Progenitor cell of endocrine pancreas (in vitro differentiated cells): ENCODE results near the gene ZBTB34. TPM values are rescaled to one million over a fixed set of nuclear protein-coding genes. Genes with fewer than 3 reads are reported as not detected.

Experiments
- DNase-seq: peaks from one replicate; pipeline ENCODE4 v3.0.0; 2021; ENCODE audit warnings: low spot score; ENCODE audit not compliant: unreplicated experiment
- H3K27ac Mint-ChIP-seq: 2 replicates; pipeline ENCODE4 v1.8.0; 2021; ENCODE audit warnings: mild to moderate bottlenecking, moderate library complexity, mixed read lengths
- H3K27me3 Mint-ChIP-seq: 2 replicates; pipeline ENCODE4 v1.8.0; 2021; ENCODE audit warnings: mixed read lengths
- H3K36me3 Mint-ChIP-seq: 2 replicates; pipeline ENCODE4 v1.8.0; 2022; ENCODE audit warnings: mixed read lengths; ENCODE audit not compliant: insufficient read depth
- H3K4me1 Mint-ChIP-seq: 2 replicates; pipeline ENCODE4 v1.8.0; 2021; ENCODE audit warnings: low read depth, mixed read lengths
- H3K4me3 Mint-ChIP-seq: 2 replicates; pipeline ENCODE4 v1.8.0; 2021; ENCODE audit warnings: low read depth, mild to moderate bottlenecking, moderate library complexity, mixed read lengths
- H3K9me3 Mint-ChIP-seq: 2 replicates; pipeline ENCODE4 v1.8.0; 2021; ENCODE audit warnings: low read depth, mixed read lengths
- total RNA-seq: library from RNA; stranded (reverse); gene quantifications from 2 replicates; pipeline ENCODE4 v1.2.1, GENCODE V29; 2021
- TF ChIP-seq, protein P1 (sequence below): fragments of 200-600 bp; sonication (generic); IDR thresholded peaks from one replicate; pipeline ENCODE4 v1.5.0; 2021; ENCODE audit warnings: antibody characterized with exemption, mild to moderate bottlenecking; ENCODE audit not compliant: unreplicated experiment

Gene ZBTB34
- total RNA-seq, 1 donor from 2014 or later = 21.5 TPM

GRCh38 chr9:126852086-126852688, 8.3 kb upstream of the ZBTB34 start:
- no peaks in the 10 kb centered on the region for H3K4me1 Mint-ChIP-seq
- H3K9me3 Mint-ChIP-seq = no peaks in the 10 kb centered on the region
- H3K4me3 Mint-ChIP-seq = no peak overlapping the region
- DNase-seq = no peak
- H3K36me3 Mint-ChIP-seq = no peaks in the 10 kb centered on the region
- H3K27ac Mint-ChIP-seq = no peak overlapping the region
- TF ChIP-seq, protein P1, sequence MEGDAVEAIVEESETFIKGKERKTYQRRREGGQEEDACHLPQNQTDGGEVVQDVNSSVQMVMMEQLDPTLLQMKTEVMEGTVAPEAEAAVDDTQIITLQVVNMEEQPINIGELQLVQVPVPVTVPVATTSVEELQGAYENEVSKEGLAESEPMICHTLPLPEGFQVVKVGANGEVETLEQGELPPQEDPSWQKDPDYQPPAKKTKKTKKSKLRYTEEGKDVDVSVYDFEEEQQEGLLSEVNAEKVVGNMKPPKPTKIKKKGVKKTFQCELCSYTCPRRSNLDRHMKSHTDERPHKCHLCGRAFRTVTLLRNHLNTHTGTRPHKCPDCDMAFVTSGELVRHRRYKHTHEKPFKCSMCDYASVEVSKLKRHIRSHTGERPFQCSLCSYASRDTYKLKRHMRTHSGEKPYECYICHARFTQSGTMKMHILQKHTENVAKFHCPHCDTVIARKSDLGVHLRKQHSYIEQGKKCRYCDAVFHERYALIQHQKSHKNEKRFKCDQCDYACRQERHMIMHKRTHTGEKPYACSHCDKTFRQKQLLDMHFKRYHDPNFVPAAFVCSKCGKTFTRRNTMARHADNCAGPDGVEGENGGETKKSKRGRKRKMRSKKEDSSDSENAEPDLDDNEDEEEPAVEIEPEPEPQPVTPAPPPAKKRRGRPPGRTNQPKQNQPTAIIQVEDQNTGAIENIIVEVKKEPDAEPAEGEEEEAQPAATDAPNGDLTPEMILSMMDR = no peak
- H3K27me3 Mint-ChIP-seq = peaks cover 34% of the 10 kb centered on the region

GRCh38 chr9:126853667-126854066, 6.8 kb upstream of the ZBTB34 start:
- Mint-ChIP-seq H3K27me3 (peaks cover 43% of the 10 kb centered on the region), H3K4me3 (no peak overlapping the region), H3K36me3 (no peaks in the 10 kb centered on the region), H3K9me3 (no peaks in the 10 kb centered on the region), H3K27ac (no peak overlapping the region), H3K4me1 (no peaks in the 10 kb centered on the region)
- DNase-seq = no peak
- TF ChIP-seq, protein P1 = no peak

GRCh38 chr9:126854734-126855133, 5.7 kb upstream of the ZBTB34 start:
- peaks cover 46% of the 10 kb centered on the region for H3K27me3 Mint-ChIP-seq
- no peak overlapping the region for H3K4me3 Mint-ChIP-seq
- DNase-seq = no peak
- no peak overlapping the region for H3K27ac Mint-ChIP-seq
- no peaks in the 10 kb centered on the region for H3K4me1 Mint-ChIP-seq
- TF ChIP-seq, protein P1 = no peak
- H3K36me3 Mint-ChIP-seq = no peaks in the 10 kb centered on the region
- no peaks in the 10 kb centered on the region for H3K9me3 Mint-ChIP-seq

DNA sequence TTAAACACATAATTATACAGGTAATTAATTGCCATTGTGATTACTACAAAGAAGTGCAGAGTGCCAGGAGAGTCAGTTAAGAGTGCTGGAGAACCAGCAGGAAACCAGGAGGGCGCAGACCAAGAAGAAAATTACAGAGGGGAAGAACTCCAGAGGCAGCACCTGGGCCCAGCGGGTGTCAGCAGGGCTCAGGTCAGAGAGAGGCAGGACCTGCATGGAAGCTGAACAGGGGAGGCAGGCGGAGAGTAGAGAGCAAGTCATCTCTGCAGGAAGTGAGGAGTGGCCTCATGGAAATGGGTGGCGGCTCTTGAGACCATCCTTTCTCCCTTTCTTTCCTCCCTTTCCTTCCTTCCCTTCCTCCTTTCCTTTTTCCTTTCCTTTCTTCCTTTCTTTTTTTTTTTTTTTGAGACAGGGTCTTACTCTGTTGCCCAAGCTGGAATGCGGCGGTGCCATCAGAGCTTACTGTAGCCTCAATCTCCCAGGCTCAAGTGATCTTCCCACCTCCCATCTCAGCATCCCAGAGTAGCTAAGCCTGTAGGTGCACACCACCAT, 4.0 kb upstream of the ZBTB34 start:
- TF ChIP-seq, protein P1 = no peak
- Mint-ChIP-seq H3K27me3 (peaks cover 44% of the 10 kb centered on the region), H3K4me3 (no peak overlapping the region), H3K27ac (no peak overlapping the region), H3K9me3 (no peaks in the 10 kb centered on the region), H3K36me3 (no peaks in the 10 kb centered on the region), H3K4me1 (peaks cover 3% of the 10 kb centered on the region)
- no peak for DNase-seq

DNA sequence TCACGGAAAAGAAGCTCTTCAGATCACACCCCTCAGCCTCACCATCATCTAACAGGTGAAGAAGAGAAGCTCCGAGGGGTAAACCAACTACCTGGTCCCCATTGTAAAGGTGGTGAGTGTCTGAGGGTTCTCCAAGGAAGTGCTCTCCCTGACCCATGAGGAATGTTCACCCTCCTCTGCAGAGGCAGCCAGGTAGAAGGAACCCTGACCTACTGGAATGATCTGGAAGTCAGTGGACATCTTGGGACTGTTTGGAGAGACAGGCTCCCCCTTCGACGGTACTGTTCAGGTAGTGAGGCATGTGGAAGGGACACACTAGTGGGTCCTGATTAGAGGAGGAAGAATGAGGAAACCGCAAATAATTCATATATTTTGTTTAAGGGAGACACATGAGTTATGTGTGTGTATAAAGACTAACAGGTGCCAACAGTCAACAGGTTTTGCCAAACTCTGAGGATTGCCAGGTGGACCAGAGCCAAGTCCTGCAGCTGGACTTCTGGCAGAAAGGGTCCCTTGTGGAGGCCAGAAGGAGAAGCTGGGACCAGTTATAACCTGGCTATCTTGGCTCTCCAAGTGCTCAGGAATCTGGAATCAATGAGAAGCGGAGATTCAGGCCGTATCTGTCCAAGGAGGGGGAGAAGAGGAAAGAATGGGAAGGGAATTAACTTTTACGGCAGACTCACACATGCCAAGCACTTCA, 3.0 kb upstream of the ZBTB34 start:
- no peak for DNase-seq
- Mint-ChIP-seq H3K27ac (no peak overlapping the region), H3K36me3 (no peaks in the 10 kb centered on the region), H3K4me1 (peaks cover 13% of the 10 kb centered on the region), H3K27me3 (peaks cover 38% of the 10 kb centered on the region), H3K4me3 (peak overlapping the region; percentile 17), H3K9me3 (no peaks in the 10 kb centered on the region)
- TF ChIP-seq, protein P1 = no peak
